Mesendoderm (in vitro differentiated cells): Measurements from ENCODE around the gene TMTC1.
A peak's percentile ranks its signal among the peaks of the same experiment; 100 is the strongest.

ENCODE experiments used
- DNase-seq: peaks from one replicate; pipeline ENCODE4 v3.0.0; 2013
- H2AK5ac ChIP-seq: 2 replicates; pipeline ENCODE4 v1.6.1; 2013; ENCODE audit warnings: low read length, inconsistent platforms
- H2BK120ac ChIP-seq: 2 replicates; pipeline ENCODE4 v1.6.1; 2013; ENCODE audit warnings: low read depth, mild to moderate bottlenecking, low read length, moderate library complexity, mixed read lengths
- H2BK15ac ChIP-seq: replicated peaks from 2 replicates; pipeline ENCODE4 v1.6.1; 2013; ENCODE audit warnings: low read depth, mild to moderate bottlenecking, moderate library complexity
- H2BK5ac ChIP-seq: 2 replicates; pipeline ENCODE4 v1.6.1; 2013; ENCODE audit warnings: low read length, inconsistent platforms
- H3K18ac ChIP-seq: 2 replicates; pipeline ENCODE4 v1.6.1; 2013; ENCODE audit warnings: mild to moderate bottlenecking, low read length, mixed read lengths
- H3K23ac ChIP-seq: one replicate; pipeline ENCODE4 v1.6.1; 2013; ENCODE audit warnings: low read length
- H3K27ac ChIP-seq: 2 replicates; pipeline ENCODE4 v1.5.1; 2013; ENCODE audit warnings: low read depth, mild to moderate bottlenecking, inconsistent platforms, low read length, moderate library complexity
- H3K27me3 ChIP-seq: 2 replicates; pipeline ENCODE4 v1.6.1; 2013; ENCODE audit warnings: low read length, control low read depth, mild to moderate bottlenecking, inconsistent platforms; ENCODE audit not compliant: insufficient read depth, poor library complexity
- H3K36me3 ChIP-seq: 2 replicates; pipeline ENCODE4 v1.6.1; 2013; ENCODE audit warnings: low read length, inconsistent platforms; ENCODE audit not compliant: control insufficient read depth, insufficient read depth
- H3K4ac ChIP-seq: one replicate; pipeline ENCODE4 v1.6.1; 2013; ENCODE audit warnings: low read depth, mild to moderate bottlenecking, low read length, moderate library complexity
- H3K4me1 ChIP-seq: 2 replicates; pipeline ENCODE4 v1.6.1; 2013; ENCODE audit warnings: low read depth, low read length, inconsistent platforms; ENCODE audit not compliant: control insufficient read depth
- H3K4me2 ChIP-seq: 2 replicates; pipeline ENCODE4 v1.6.1; 2013; ENCODE audit warnings: low read length
- H3K4me3 ChIP-seq: 2 replicates; pipeline ENCODE4 v1.5.1; 2013; ENCODE audit warnings: mild to moderate bottlenecking, low read length
- H3K56ac ChIP-seq: one replicate; pipeline ENCODE4 v1.6.1; 2013; ENCODE audit warnings: low read length
- H3K79me1 ChIP-seq: 2 replicates; pipeline ENCODE4 v1.6.1; 2013; ENCODE audit warnings: low read length, inconsistent platforms
- H3K79me2 ChIP-seq: 2 replicates; pipeline ENCODE4 v1.6.1; 2013; ENCODE audit warnings: mild to moderate bottlenecking, low read length; ENCODE audit not compliant: control insufficient read depth, insufficient read depth
- H3K9ac ChIP-seq: 2 replicates; pipeline ENCODE4 v1.6.1; 2013; ENCODE audit warnings: low read length, inconsistent platforms
- H4K5ac ChIP-seq: one replicate; pipeline ENCODE4 v1.6.1; 2013; ENCODE audit warnings: low read length
- H4K8ac ChIP-seq: one replicate; pipeline ENCODE4 v1.6.1; 2013; ENCODE audit warnings: low read depth, mild to moderate bottlenecking, control low read depth, low read length, moderate library complexity
- WGBS: extraction: QIAGEN DNeasy Blood & Tissue Kit; methylation state at CpG from one replicate; pipeline ENCODE4 v1.1.7; 2013; ENCODE audit warnings: low lambda C conversion rate, missing lambda C conversion rate; ENCODE audit not compliant: insufficient coverage; ENCODE audit errors: extremely low coverage; 5-methylcytosine and 5-hydroxymethylcytosine counted together

Gene TMTC1

GRCh38 chr12:29547151-29547632 lies 236.6 kb downstream of the TMTC1 start:
- H2AK5ac ChIP-seq, result no peak overlapping the region
- H3K27me3 ChIP-seq, result no peaks in the 10 kb centered on the region
- no peak overlapping the region for H3K4me2 ChIP-seq
- no peak overlapping the region for H3K23ac ChIP-seq
- no peak overlapping the region for H2BK15ac ChIP-seq
- no peaks in the 10 kb centered on the region for H3K79me2 ChIP-seq
- H3K56ac ChIP-seq, result no peak overlapping the region
- no peak overlapping the region for H4K8ac ChIP-seq
- H3K4me3 ChIP-seq, result no peak overlapping the region
- H3K9ac ChIP-seq, result no peak overlapping the region
- WGBS, result no CpG with 5 or more reads among the region's 4 CpGs
- no peak overlapping the region for H3K27ac ChIP-seq
- H2BK5ac ChIP-seq, result no peak overlapping the region
- no peak overlapping the region for H4K5ac ChIP-seq
- H3K4me1 ChIP-seq, result peaks cover 1% of the 10 kb centered on the region
- no peaks in the 10 kb centered on the region for H3K36me3 ChIP-seq
- H3K18ac ChIP-seq, result no peak overlapping the region
- no peaks in the 10 kb centered on the region for H3K79me1 ChIP-seq
- DNase-seq, result peak; percentile 57
- H2BK120ac ChIP-seq, result no peak overlapping the region
- H3K4ac ChIP-seq, result no peak overlapping the region

- whole genome bisulfite sequencing, result no CpG with 5 or more reads among the region's 2 CpGs
- peak; percentile 42 for DNase-seq
- H3K27ac ChIP-seq, result no peak overlapping the region
These were observed 237.7 kb downstream of the TMTC1 start for GRCh38 chr12:29546000-29546399.

GRCh38 chr12:29545102-29545467 lies 238.7 kb downstream of the TMTC1 start:
- Histone ChIP-seq H3K27me3 (no peaks in the 10 kb centered on the region), H3K23ac (no peak overlapping the region), H3K9ac (no peak overlapping the region), H2BK5ac (no peak overlapping the region), H4K8ac (no peak overlapping the region), H3K4me1 (peaks cover 1% of the 10 kb centered on the region), H3K79me1 (no peaks in the 10 kb centered on the region), H2BK15ac (no peak overlapping the region), H3K79me2 (no peaks in the 10 kb centered on the region), H3K18ac (no peak overlapping the region), H3K4ac (no peak overlapping the region), H2BK120ac (no peak overlapping the region), H3K36me3 (no peaks in the 10 kb centered on the region), H3K27ac (no peak overlapping the region), H4K5ac (no peak overlapping the region), H3K56ac (no peak overlapping the region), H2AK5ac (no peak overlapping the region), H3K4me2 (no peak overlapping the region), H3K4me3 (no peak overlapping the region)
- no peak for DNase-seq
- no CpG with 5 or more reads among the region's 4 CpGs for WGBS

More at GRCh38 chr12:29546000-29546399, 237.7 kb downstream of the TMTC1 start:
- no peaks in the 10 kb centered on the region for H3K36me3 ChIP-seq
- H3K4me2 ChIP-seq, result no peak overlapping the region
- no peak overlapping the region for H2BK5ac ChIP-seq
- H3K4me3 ChIP-seq, result no peak overlapping the region
- H4K8ac ChIP-seq, result no peak overlapping the region
- H3K4me1 ChIP-seq, result peaks cover 1% of the 10 kb centered on the region
- no peak overlapping the region for H2AK5ac ChIP-seq
- no peak overlapping the region for H4K5ac ChIP-seq
- no peak overlapping the region for H2BK120ac ChIP-seq
- H3K23ac ChIP-seq, result no peak overlapping the region
- peak overlapping the region; percentile 35 for H3K56ac ChIP-seq
- no peak overlapping the region for H3K9ac ChIP-seq
- no peak overlapping the region for H2BK15ac ChIP-seq
- no peak overlapping the region for H3K18ac ChIP-seq
- no peaks in the 10 kb centered on the region for H3K79me1 ChIP-seq
- H3K27me3 ChIP-seq, result no peaks in the 10 kb centered on the region
- H3K4ac ChIP-seq, result no peak overlapping the region
- no peaks in the 10 kb centered on the region for H3K79me2 ChIP-seq

GRCh38 chr12:29544428-29545101 lies 239.2 kb downstream of the TMTC1 start:
- no peak overlapping the region for H2BK15ac ChIP-seq
- no peak overlapping the region for H3K18ac ChIP-seq
- no peak overlapping the region for H3K4ac ChIP-seq
- no peak overlapping the region for H2BK120ac ChIP-seq
- no peaks in the 10 kb centered on the region for H3K79me2 ChIP-seq
- H3K9ac ChIP-seq, result no peak overlapping the region
- no peak for DNase-seq
- WGBS, result no CpG with 5 or more reads among the region's 6 CpGs
- no peak overlapping the region for H3K4me3 ChIP-seq
- H3K36me3 ChIP-seq, result no peaks in the 10 kb centered on the region
- H3K4me2 ChIP-seq, result no peak overlapping the region
- H3K56ac ChIP-seq, result no peak overlapping the region
- H4K8ac ChIP-seq, result no peak overlapping the region
- peaks cover 1% of the 10 kb centered on the region for H3K4me1 ChIP-seq
- no peaks in the 10 kb centered on the region for H3K79me1 ChIP-seq
- no peaks in the 10 kb centered on the region for H3K27me3 ChIP-seq
- H3K27ac ChIP-seq, result no peak overlapping the region
- no peak overlapping the region for H4K5ac ChIP-seq
- no peak overlapping the region for H3K23ac ChIP-seq
- H2AK5ac ChIP-seq, result no peak overlapping the region
- H2BK5ac ChIP-seq, result no peak overlapping the region

- H3K4me1 ChIP-seq, result peaks cover 1% of the 10 kb centered on the region
- H3K9ac ChIP-seq, result no peak overlapping the region
- H2AK5ac ChIP-seq, result no peak overlapping the region
- H3K27ac ChIP-seq, result no peak overlapping the region
- H3K79me2 ChIP-seq, result no peaks in the 10 kb centered on the region
- H2BK15ac ChIP-seq, result no peak overlapping the region
- H2BK5ac ChIP-seq, result no peak overlapping the region
- H3K4ac ChIP-seq, result no peak overlapping the region
- H3K36me3 ChIP-seq, result no peaks in the 10 kb centered on the region
- no CpG with 5 or more reads among the region's 4 CpGs for WGBS
- DNase-seq, result no peak
- H3K4me3 ChIP-seq, result no peak overlapping the region
- no peaks in the 10 kb centered on the region for H3K79me1 ChIP-seq
- H3K23ac ChIP-seq, result no peak overlapping the region
- no peaks in the 10 kb centered on the region for H3K27me3 ChIP-seq
- no peak overlapping the region for H3K4me2 ChIP-seq
- H4K8ac ChIP-seq, result no peak overlapping the region
- no peak overlapping the region for H3K18ac ChIP-seq
- no peak overlapping the region for H3K56ac ChIP-seq
- no peak overlapping the region for H4K5ac ChIP-seq
- no peak overlapping the region for H2BK120ac ChIP-seq
These were observed 240.7 kb downstream of the TMTC1 start for GRCh38 chr12:29543036-29543435.

GRCh38 chr12:29537298-29537697 lies 246.4 kb downstream of the TMTC1 start:
- no peak overlapping the region for H3K23ac ChIP-seq
- no CpG with 5 or more reads among the region's 2 CpGs for WGBS
- no peak overlapping the region for H2BK120ac ChIP-seq
- H3K56ac ChIP-seq, result no peak overlapping the region
- no peak overlapping the region for H4K8ac ChIP-seq
- H2BK5ac ChIP-seq, result no peak overlapping the region
- H3K9ac ChIP-seq, result no peak overlapping the region
- no peak overlapping the region for H3K4me3 ChIP-seq
- H3K4ac ChIP-seq, result no peak overlapping the region
- no peak overlapping the region for H3K27ac ChIP-seq
- H4K5ac ChIP-seq, result no peak overlapping the region
- H3K79me1 ChIP-seq, result no peaks in the 10 kb centered on the region
- no peak overlapping the region for H3K18ac ChIP-seq
- no peak overlapping the region for H2AK5ac ChIP-seq
- no peaks in the 10 kb centered on the region for H3K4me1 ChIP-seq
- DNase-seq, result no peak
- H3K79me2 ChIP-seq, result no peaks in the 10 kb centered on the region
- no peaks in the 10 kb centered on the region for H3K36me3 ChIP-seq
- no peak overlapping the region for H2BK15ac ChIP-seq
- H3K4me2 ChIP-seq, result no peak overlapping the region
- H3K27me3 ChIP-seq, result no peaks in the 10 kb centered on the region
